Vagina (tissue), 2 donors: ENCODE data around the gene FCN1. TPM values are rescaled to one million over a fixed set of nuclear protein-coding genes. Genes with fewer than 3 reads are reported as not detected.

Experiments
- DNase-seq, 2 donors: peaks; one replicate each; pipeline ENCODE4 v3.0.0-alpha.2; 2017; ENCODE audit errors: extremely low spot score in 2 of 2
- H3K27ac ChIP-seq: fragments of 200-600 bp; sonication (generic); one replicate; pipeline ENCODE4 v1.5.1; 2019
- H3K27me3 ChIP-seq: fragments of 200-600 bp; sonication (generic); one replicate; pipeline ENCODE4 v1.5.1; 2019
- H3K36me3 ChIP-seq, 2 donors: fragments of 200-600 bp; sonication (generic); one replicate each; pipeline ENCODE4 v1.5.1; 2017 to 2019
- H3K4me1 ChIP-seq: fragments of 200-600 bp; sonication (generic); one replicate; pipeline ENCODE4 v1.5.1; 2019
- H3K4me3 ChIP-seq, 2 donors: fragments of 200-600 bp; sonication (generic); 1 replicate in 1 of 2; 2 replicates in 1 of 2; pipeline ENCODE4 v1.5.1; 2016 to 2019
- H3K9me3 ChIP-seq: fragments of 200-600 bp; sonication (generic); one replicate; pipeline ENCODE4 v1.5.1; 2019
- POLR2A ChIP-seq, 2 donors: fragments of 450-650 bp; IDR thresholded peaks; one replicate each; pipeline ENCODE4 v1.6.1; 2017; ENCODE audit warnings: antibody characterized with exemption in 2 of 2, mild to moderate bottlenecking in 2 of 2, moderate library complexity in 2 of 2
- POLR2AphosphoS5 ChIP-seq, 2 donors: sonication (generic); formaldehyde crosslinking; IDR thresholded peaks; one replicate each; pipeline ENCODE4 v1.9.0; 2017; ENCODE audit warnings: antibody characterized with exemption in 2 of 2, mild to moderate bottlenecking in 2 of 2, low read depth in 1 of 2; ENCODE audit not compliant: insufficient read depth in 1 of 2
- intact Hi-C: fragments of 100-400 bp; cut with DNase I; formaldehyde crosslinking; loops from one replicate; pipeline ENCODE4 v1.15.1; 2023
- total RNA-seq: library from RNA; depleted of rRNA; stranded (reverse); fragments of >200 nt; gene quantifications from one replicate; pipeline ENCODE4 v1.2.3, GENCODE V29; 2016
- TF ChIP-seq, protein P1 (sequence below), 3 experiments: fragments of 450-650 bp in 2 of 3; fragments of 200-600 bp in 1 of 3; sonication (generic) in 1 of 3; IDR thresholded peaks; one replicate each; pipeline ENCODE4 v1.5.1; 2017 to 2019; ENCODE audit warnings: antibody characterized with exemption in 3 of 3, mild to moderate bottlenecking in 2 of 3, moderate library complexity in 2 of 3

The FCN1 gene
- total RNA-seq, 1 donor from 2014 or later: 1.7 TPM

DNA sequence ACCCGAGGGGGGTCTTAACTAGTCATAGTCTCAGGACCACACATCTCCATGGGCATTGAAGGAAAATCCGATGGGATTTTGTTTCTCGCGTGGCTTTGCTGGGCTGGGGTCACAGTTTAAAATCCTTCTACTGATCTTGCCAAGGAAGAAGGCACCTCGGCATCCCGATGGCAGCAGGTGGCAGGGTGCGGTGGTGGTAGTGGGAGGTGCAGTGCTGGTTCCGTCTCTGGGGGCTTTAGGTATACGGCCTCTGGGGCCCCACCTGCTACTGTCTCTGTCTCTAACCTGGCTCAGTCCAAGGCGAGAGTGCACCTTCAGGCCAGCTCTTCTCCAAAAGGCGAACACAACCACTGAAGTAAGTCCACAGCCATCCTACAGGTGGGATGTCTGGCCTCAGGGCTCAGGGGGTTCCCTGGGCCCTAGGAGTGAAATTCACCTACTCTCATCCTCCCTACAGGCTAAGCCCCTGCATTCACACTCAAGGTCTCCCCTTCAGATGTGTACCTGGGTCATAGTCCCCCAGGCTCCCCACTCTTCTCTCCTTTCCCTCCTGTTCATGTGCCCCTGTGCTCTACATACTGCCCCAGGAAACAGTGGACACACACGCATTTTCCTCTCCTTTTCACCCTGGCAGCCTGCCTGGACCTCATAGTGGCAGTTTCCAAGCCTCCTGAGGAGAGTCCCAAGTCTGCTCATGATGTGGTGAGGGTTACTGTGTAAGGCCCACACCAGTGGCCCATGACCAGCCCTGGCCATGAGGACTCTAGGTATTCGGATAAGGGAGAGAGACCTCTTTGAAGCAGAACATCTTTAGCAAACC is 37.8 kb downstream of the FCN1 start:
- Histone ChIP-seq H3K9me3 (no peaks in the 10 kb centered on the region), H3K27me3 (no peaks in the 10 kb centered on the region), H3K36me3 (no peaks in the 10 kb centered on the region), H3K4me1 (no peaks in the 10 kb centered on the region), H3K27ac (no peak overlapping the region), H3K4me3 (no peak overlapping the region)
- TF ChIP-seq POLR2A (IDR thresholded peaks at IDR 0.05) (no peak), POLR2AphosphoS5 (IDR thresholded peaks at IDR 0.05; ENCODE audit: insufficient read depth in 1 of 2, low read depth in 1 of 2) (no peak)
- TF ChIP-seq, protein P1, sequence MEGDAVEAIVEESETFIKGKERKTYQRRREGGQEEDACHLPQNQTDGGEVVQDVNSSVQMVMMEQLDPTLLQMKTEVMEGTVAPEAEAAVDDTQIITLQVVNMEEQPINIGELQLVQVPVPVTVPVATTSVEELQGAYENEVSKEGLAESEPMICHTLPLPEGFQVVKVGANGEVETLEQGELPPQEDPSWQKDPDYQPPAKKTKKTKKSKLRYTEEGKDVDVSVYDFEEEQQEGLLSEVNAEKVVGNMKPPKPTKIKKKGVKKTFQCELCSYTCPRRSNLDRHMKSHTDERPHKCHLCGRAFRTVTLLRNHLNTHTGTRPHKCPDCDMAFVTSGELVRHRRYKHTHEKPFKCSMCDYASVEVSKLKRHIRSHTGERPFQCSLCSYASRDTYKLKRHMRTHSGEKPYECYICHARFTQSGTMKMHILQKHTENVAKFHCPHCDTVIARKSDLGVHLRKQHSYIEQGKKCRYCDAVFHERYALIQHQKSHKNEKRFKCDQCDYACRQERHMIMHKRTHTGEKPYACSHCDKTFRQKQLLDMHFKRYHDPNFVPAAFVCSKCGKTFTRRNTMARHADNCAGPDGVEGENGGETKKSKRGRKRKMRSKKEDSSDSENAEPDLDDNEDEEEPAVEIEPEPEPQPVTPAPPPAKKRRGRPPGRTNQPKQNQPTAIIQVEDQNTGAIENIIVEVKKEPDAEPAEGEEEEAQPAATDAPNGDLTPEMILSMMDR (IDR thresholded peaks at IDR 0.05): no peak
- intact Hi-C loops: no loop called here
- DNase-seq: peak in 1 of 2 donors; percentile 69

DNA sequence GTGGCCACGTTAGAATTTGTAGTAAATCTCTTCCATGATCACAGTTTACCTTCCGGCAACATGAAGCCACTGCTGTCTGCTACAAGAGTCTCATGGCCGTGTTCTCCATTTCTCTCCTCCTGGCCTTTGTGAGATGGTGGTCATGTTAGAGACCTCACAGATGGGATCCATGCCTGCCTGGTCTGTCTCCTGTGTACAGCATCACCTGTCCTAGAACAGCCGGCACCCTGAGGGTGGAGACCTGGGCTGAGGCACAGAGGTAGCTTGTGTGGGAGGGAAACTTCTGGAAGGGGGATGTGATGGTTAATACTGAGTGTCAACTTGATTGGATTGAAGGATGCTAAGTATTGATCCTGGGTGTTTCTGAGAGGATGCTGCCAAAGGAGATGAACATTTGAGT is 40.2 kb downstream of the FCN1 start:
- H3K27me3 ChIP-seq: no peaks in the 10 kb centered on the region
- TF ChIP-seq POLR2AphosphoS5 (IDR thresholded peaks at IDR 0.05; ENCODE audit: insufficient read depth in 1 of 2, low read depth in 1 of 2) (no peak), POLR2A (IDR thresholded peaks at IDR 0.05) (no peak)
- TF ChIP-seq, protein P1 (IDR thresholded peaks at IDR 0.05): no peak
- DNase-seq: no peak
- no peak overlapping the region for H3K27ac ChIP-seq
- H3K36me3 ChIP-seq: no peaks in the 10 kb centered on the region
- no peak overlapping the region for H3K4me3 ChIP-seq
- intact Hi-C loops: no loop called here
- H3K4me1 ChIP-seq: no peaks in the 10 kb centered on the region
- no peaks in the 10 kb centered on the region for H3K9me3 ChIP-seq

DNA sequence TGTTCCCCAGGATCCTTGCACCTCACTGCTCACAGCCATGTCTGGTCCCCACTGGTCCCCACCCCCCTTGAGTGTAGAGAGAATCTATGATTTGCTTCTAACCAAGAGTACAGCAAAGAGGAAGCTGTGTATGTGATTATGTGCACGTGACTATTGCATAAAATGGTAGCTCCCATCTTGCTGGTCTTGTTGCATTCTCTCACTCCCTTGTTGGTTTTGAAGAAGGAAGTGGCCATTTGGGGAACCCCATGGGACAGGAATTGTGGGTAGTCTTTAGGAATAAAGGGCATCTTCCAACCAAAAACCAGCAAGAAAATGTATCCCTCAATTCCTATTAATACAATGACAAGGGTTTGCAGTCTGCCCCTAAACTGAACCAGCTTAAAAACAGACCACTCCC is 42.3 kb downstream of the FCN1 start:
- intact Hi-C loops: no loop called here
- H3K4me1 ChIP-seq: peaks cover 6% of the 10 kb centered on the region

DNA sequence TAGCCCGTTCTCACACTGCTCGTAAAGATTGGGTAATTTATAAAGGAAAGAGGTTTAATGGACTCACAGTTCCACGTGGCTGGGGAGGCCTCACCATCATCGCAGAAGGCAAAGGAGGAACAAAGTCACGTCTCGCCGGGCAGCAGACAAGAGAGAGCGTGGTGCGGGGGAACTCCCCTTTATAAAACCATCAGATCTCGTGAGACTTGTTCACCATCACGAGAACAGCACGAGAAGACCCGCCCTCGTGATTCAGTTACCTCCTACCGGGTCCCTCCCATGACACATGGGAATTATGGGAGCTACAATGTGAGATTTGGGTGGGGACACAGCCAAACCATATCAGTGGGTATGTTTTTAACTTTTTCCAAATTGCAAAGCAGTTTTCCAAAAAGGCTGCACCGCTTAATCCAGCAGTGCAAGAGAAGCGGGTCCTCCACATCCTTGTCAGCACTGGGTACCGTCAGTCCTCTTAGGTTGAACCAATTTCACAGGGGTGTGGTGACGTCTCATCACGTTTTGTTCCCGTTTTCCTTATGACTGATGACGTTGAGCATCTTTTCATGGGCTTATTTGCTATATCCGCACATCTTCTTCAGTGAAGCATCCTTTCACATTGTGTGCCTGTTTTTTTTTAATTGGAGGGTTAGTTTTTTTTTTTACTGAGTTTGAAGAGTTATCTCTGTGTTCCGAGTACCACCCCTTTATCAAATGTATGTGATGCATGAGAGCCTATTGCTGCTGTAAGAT is 45.1 kb downstream of the FCN1 start:
- Histone ChIP-seq H3K4me3 (no peak overlapping the region), H3K4me1 (peaks cover 6% of the 10 kb centered on the region), H3K27me3 (no peaks in the 10 kb centered on the region), H3K9me3 (no peaks in the 10 kb centered on the region), H3K27ac (no peak overlapping the region), H3K36me3 (no peaks in the 10 kb centered on the region)
- TF ChIP-seq, protein P1 (IDR thresholded peaks at IDR 0.05): no peak
- TF ChIP-seq POLR2A (IDR thresholded peaks at IDR 0.05): no peak
- TF ChIP-seq POLR2AphosphoS5 (IDR thresholded peaks at IDR 0.05; ENCODE audit: insufficient read depth in 1 of 2, low read depth in 1 of 2): no peak
- DNase-seq: no peak
- intact Hi-C loops: no loop called here

More for the DNA sequence above, 42.3 kb downstream of the FCN1 start:
- H3K4me3 ChIP-seq: no peak overlapping the region
- TF ChIP-seq, protein P1 (IDR thresholded peaks at IDR 0.05): no peak
- no peaks in the 10 kb centered on the region for H3K9me3 ChIP-seq
- no peaks in the 10 kb centered on the region for H3K27me3 ChIP-seq
- H3K36me3 ChIP-seq: no peaks in the 10 kb centered on the region
- H3K27ac ChIP-seq: no peak overlapping the region
- DNase-seq: no peak
